HepG2 (cell line): ENCODE data around the gene CCT4. TPM values are rescaled to one million over a fixed set of nuclear protein-coding genes. Genes with fewer than 3 reads are reported as not detected.

Source experiments
- ASH2L ChIP-seq: fragments of 300-600, 200-600 bp; sonication (generic); IDR thresholded peaks from 2 replicates; pipeline ENCODE4 v1.7.0; 2017; ENCODE audit warnings: low read depth, mild to moderate bottlenecking, moderate library complexity, mixed read lengths, low read length; ENCODE audit not compliant: insufficient read length
- ATRX ChIP-seq: sonication (generic); formaldehyde crosslinking; IDR thresholded peaks from 2 replicates; pipeline ENCODE4 v1.4.0; 2020; ENCODE audit warnings: missing genetic modification reagents, borderline replicate concordance
- CC2D1A ChIP-seq: sonication (generic); formaldehyde crosslinking; IDR thresholded peaks from 2 replicates; pipeline ENCODE4 v1.8.1; 2023; ENCODE audit warnings: mild to moderate bottlenecking, missing genetic modification reagents
- EP300 ChIP-seq, 3 experiments: sonication (generic) in 1 of 3; formaldehyde crosslinking in 1 of 3; IDR thresholded peaks; 2 replicates each; pipeline versions ENCODE4 v1.5.1 to v1.6.1; 2011 to 2020; ENCODE audit warnings: low read depth in 2 of 3, low read length in 2 of 3, borderline replicate concordance in 1 of 3, improper control_type of control experiment in 1 of 3, mild to moderate bottlenecking in 1 of 3, missing genetic modification reagents in 1 of 3, moderate library complexity in 1 of 3
- FLYWCH1 ChIP-seq: sonication (generic); formaldehyde crosslinking; IDR thresholded peaks from 2 replicates; pipeline ENCODE4 v1.8.1; 2023; ENCODE audit warnings: mild to moderate bottlenecking, missing genetic modification reagents
- IKZF5 ChIP-seq: IDR thresholded peaks from 2 replicates; pipeline ENCODE4 v1.6.1; 2018; ENCODE audit warnings: missing genetic modification reagents, mild to moderate bottlenecking, missing compliant biosample characterization
- NFE2 ChIP-seq: sonication (generic); formaldehyde crosslinking; IDR thresholded peaks from 2 replicates; pipeline ENCODE4 v1.4.0; 2020; ENCODE audit warnings: missing genetic modification reagents
- NFE2L1 ChIP-seq: sonication (generic); formaldehyde crosslinking; IDR thresholded peaks from 2 replicates; pipeline ENCODE4 v1.4.0; 2020; ENCODE audit warnings: missing genetic modification reagents, mild to moderate bottlenecking, borderline replicate concordance
- NFYB ChIP-seq: sonication (generic); formaldehyde crosslinking; IDR thresholded peaks from 2 replicates; pipeline ENCODE4 v1.4.0; 2020; ENCODE audit warnings: missing genetic modification reagents
- ZBTB7B ChIP-seq: sonication (generic); formaldehyde crosslinking; IDR thresholded peaks from 2 replicates; pipeline ENCODE4 v1.4.0; 2020; ENCODE audit warnings: missing genetic modification reagents
- ZNF256 ChIP-seq: sonication (generic); formaldehyde crosslinking; conservative IDR thresholded peaks from 2 replicates; pipeline ENCODE4 v1.4.0; 2020; ENCODE audit warnings: missing genetic modification reagents
- ZNF30 ChIP-seq: sonication (generic); formaldehyde crosslinking; IDR thresholded peaks from 2 replicates; pipeline ENCODE4 v1.5.0; 2020; ENCODE audit warnings: mild to moderate bottlenecking, missing genetic modification reagents
- ZNF354B ChIP-seq: sonication (generic); formaldehyde crosslinking; IDR thresholded peaks from 2 replicates; pipeline ENCODE4 v1.8.0; 2022; ENCODE audit warnings: mild to moderate bottlenecking, missing genetic modification reagents
- ZNF552 ChIP-seq: sonication (generic); formaldehyde crosslinking; IDR thresholded peaks from 2 replicates; pipeline ENCODE4 v1.9.0; 2022; ENCODE audit warnings: missing genetic modification reagents, mild to moderate bottlenecking, borderline replicate concordance
- ZNF558 ChIP-seq: sonication (generic); formaldehyde crosslinking; IDR thresholded peaks from 2 replicates; pipeline ENCODE4 v1.9.0; 2022; ENCODE audit warnings: mild to moderate bottlenecking, missing genetic modification reagents, borderline replicate concordance
- ZNF597 ChIP-seq: sonication (generic); formaldehyde crosslinking; IDR thresholded peaks from 2 replicates; pipeline ENCODE4 v1.5.0; 2020; ENCODE audit warnings: missing genetic modification reagents
- ZNF704 ChIP-seq: sonication (generic); formaldehyde crosslinking; IDR thresholded peaks from 2 replicates; pipeline ENCODE4 v1.8.1; 2023; ENCODE audit warnings: mild to moderate bottlenecking, inconsistent platforms, moderate library complexity, missing genetic modification reagents, borderline replicate concordance
- ZNF770 ChIP-seq: sonication (generic); formaldehyde crosslinking; IDR thresholded peaks from 2 replicates; pipeline ENCODE4 v1.5.0; 2020; ENCODE audit warnings: mild to moderate bottlenecking, missing genetic modification reagents
- ZNF788 ChIP-seq: sonication (generic); formaldehyde crosslinking; IDR thresholded peaks from 2 replicates; pipeline ENCODE4 v1.5.0; 2020; ENCODE audit warnings: mild to moderate bottlenecking, missing genetic modification reagents, borderline replicate concordance
- polyA plus RNA-seq, 8 experiments: library from polyadenylated mRNA; depleted of rRNA in 3 of 8; stranded (reverse) in 7 of 8; unstranded in 1 of 8; fragments of >200 nt; fragmentation: Illumina TruSeq in 4 of 8; extraction: Trizol in 4 of 8; gene quantifications; 2 replicates each; pipeline versions ENCODE4 v1.2.1 to v1.2.3, GENCODE V29; 2011 to 2016; ENCODE audit warnings: low read depth in 4 of 8, missing spikeins in 1 of 8, mixed read lengths in 1 of 8; ENCODE audit not compliant: insufficient read depth in 1 of 8
- total RNA-seq, 5 experiments: library from RNA; depleted of rRNA; stranded (reverse); fragments of >200 nt; fragmentation: Illumina TruSeq; extraction: Trizol; gene quantifications; 2 replicates each; pipeline ENCODE4 v1.2.3, GENCODE V29; 2016; ENCODE audit warnings: low read depth in 1 of 5

The CCT4 gene
- total and polyA plus RNA-seq, 2 of the 13 experiments (the other 11 are each of a cell fraction or from before 2014, with no cell fraction given), result 138 to 340 TPM

GRCh38 chr2:61888267-61889055, at the start of gene CCT4 (continued):
- TF ChIP-seq ZNF552 (peak; percentile 94), ZNF354B (CRISPR knock-in tag) (no peak; the same call in 1 of the 2 replicates), ZNF788 (CRISPR knock-in tag) (peak; percentile 100), ATRX (CRISPR knock-in tag) (no peak), ZNF597 (CRISPR knock-in tag) (0 out of 2 replicates have a peak, but pooled peaks have one; percentile 58), ZBTB7B (CRISPR knock-in tag) (peak; percentile 94), CC2D1A (CRISPR knock-in tag) (peak; percentile 64; the same call in 1 of the 2 replicates), NFYB (CRISPR knock-in tag) (no peak), EP300 (IDR thresholded peaks at IDR 0.05; ENCODE audit: low read depth in 2 of 2, low read length in 2 of 2) (peak in 1 of 2 experiments; percentile 85; a peak in 2 of 4 replicates), EP300 (CRISPR knock-in tag; IDR thresholded peaks at IDR 0.05; ENCODE audit: borderline replicate concordance) (peak; percentile 45; the same call in 1 of the 2 replicates), ZNF256 (no peak; the same call in 1 of the 2 replicates), ZNF30 (CRISPR knock-in tag) (no peak), ASH2L (peak; percentile 99), ZNF770 (CRISPR knock-in tag) (no peak; the same call in 1 of the 2 replicates), ZNF704 (CRISPR knock-in tag) (peak; percentile 98), NFE2 (no peak), NFE2L1 (CRISPR knock-in tag) (no peak), ZNF558 (CRISPR knock-in tag) (peak; percentile 92; the same call in 1 of the 2 replicates), IKZF5 (CRISPR knock-in tag) (peak; percentile 93), FLYWCH1 (CRISPR knock-in tag) (no peak; the same call in 1 of the 2 replicates)
